GM23338 (cell line): ENCODE data around the gene CHODL. TPM values are rescaled to one million over a fixed set of nuclear protein-coding genes. Genes with fewer than 3 reads are reported as not detected.

Source experiments
- ATAC-seq: fragments of 200-7000 bp; cut with Tn5 transposase; 3 replicates; pipeline ENCODE4 v1.9.1; 2020
- DNase-seq: peaks from one replicate; pipeline ENCODE4 v3.0.0-alpha.2; 2015; ENCODE audit warnings: low spot score
- H2AFZ ChIP-seq: fragments of 200-600 bp; sonication (generic); 2 replicates; pipeline ENCODE4 v1.8.0; 2016; ENCODE audit warnings: antibody characterized with exemption, mild to moderate bottlenecking, moderate library complexity
- H3F3A ChIP-seq: fragments of 200-600 bp; sonication (generic); replicated peaks from 2 replicates; pipeline ENCODE4 v1.8.0; 2017; ENCODE audit warnings: antibody characterized with exemption, mixed run types, low read depth
- H3K27ac ChIP-seq: fragments of 200-600 bp; sonication (generic); 2 replicates; pipeline ENCODE4 v1.6.1; 2016; ENCODE audit warnings: low read depth
- H3K27me3 ChIP-seq: fragments of 200-600 bp; sonication (generic); 2 replicates; pipeline ENCODE4 v1.8.0; 2016; ENCODE audit warnings: mild to moderate bottlenecking, mixed run types, moderate library complexity; ENCODE audit not compliant: insufficient read depth
- H3K36me3 ChIP-seq: fragments of 200-600 bp; sonication (generic); 2 replicates; pipeline ENCODE4 v1.8.0; 2016; ENCODE audit warnings: mild to moderate bottlenecking; ENCODE audit not compliant: insufficient read depth
- H3K4me1 ChIP-seq: fragments of 200-600 bp; sonication (generic); 2 replicates; pipeline ENCODE4 v1.8.0; 2016; ENCODE audit warnings: mild to moderate bottlenecking, moderate library complexity; ENCODE audit not compliant: insufficient read depth
- H3K4me2 ChIP-seq: fragments of 200-600 bp; sonication (generic); 2 replicates; pipeline ENCODE4 v1.7.1; 2017; ENCODE audit warnings: mixed run types
- H3K4me3 ChIP-seq: fragments of 200-600 bp; sonication (generic); 2 replicates; pipeline ENCODE4 v1.6.1; 2016; ENCODE audit warnings: mixed run types
- H3K79me2 ChIP-seq: fragments of 200-600 bp; sonication (generic); replicated peaks from 2 replicates; pipeline ENCODE4 v1.8.0; 2017; ENCODE audit warnings: mild to moderate bottlenecking; ENCODE audit not compliant: insufficient read depth
- H3K9me2 ChIP-seq: fragments of 200-600 bp; sonication (generic); 2 replicates; pipeline ENCODE4 v1.8.0; 2017; ENCODE audit not compliant: insufficient read depth
- H4K20me1 ChIP-seq: fragments of 200-600 bp; sonication (generic); replicated peaks from 2 replicates; pipeline ENCODE4 v1.8.0; 2017; ENCODE audit warnings: mild to moderate bottlenecking; ENCODE audit not compliant: insufficient read depth
- H3K27ac Mint-ChIP-seq: 2 replicates; pipeline ENCODE4 v1.8.0; 2020; ENCODE audit warnings: inconsistent platforms, mild to moderate bottlenecking, moderate library complexity, mixed read lengths
- H3K27me3 Mint-ChIP-seq: 3 replicates; pipeline ENCODE4 v1.8.0; 2022; ENCODE audit warnings: low read depth, mild to moderate bottlenecking, moderate library complexity, mixed read lengths, inconsistent platforms; ENCODE audit not compliant: insufficient read depth, poor library complexity
- H3K36me3 Mint-ChIP-seq: 3 replicates; pipeline ENCODE4 v1.8.0; 2021; ENCODE audit warnings: low read depth, mild to moderate bottlenecking, inconsistent platforms, moderate library complexity, mixed read lengths
- H3K4me1 Mint-ChIP-seq: 3 replicates; pipeline ENCODE4 v1.8.0; 2020; ENCODE audit warnings: mild to moderate bottlenecking, inconsistent platforms, mixed read lengths
- H3K4me3 Mint-ChIP-seq: 3 replicates; pipeline ENCODE4 v1.8.0; 2021; ENCODE audit warnings: moderate library complexity, mild to moderate bottlenecking, inconsistent platforms, mixed read lengths
- H3K9me3 Mint-ChIP-seq: 3 replicates; pipeline ENCODE4 v1.8.0; 2020; ENCODE audit warnings: moderate library complexity, mild to moderate bottlenecking, inconsistent platforms, mixed read lengths
- CREB1 ChIP-seq: fragments of 250-450 bp; sonication (Bioruptor Pico); IDR thresholded peaks from 2 replicates; pipeline ENCODE4 v1.5.0; 2020; ENCODE audit warnings: low read depth, mild to moderate bottlenecking, moderate library complexity
- EZH2 ChIP-seq: fragments of 200-600 bp; sonication (generic); IDR thresholded peaks from one replicate; pipeline ENCODE4 v1.8.0; 2017; ENCODE audit warnings: antibody characterized with exemption, mild to moderate bottlenecking, low read depth; ENCODE audit not compliant: unreplicated experiment
- EZH2phosphoT487 ChIP-seq: fragments of 200-600 bp; sonication (generic); IDR thresholded peaks from one replicate; pipeline ENCODE4 v1.8.1; 2018; ENCODE audit warnings: antibody characterized with exemption; ENCODE audit not compliant: unreplicated experiment
- JUNB ChIP-seq: IDR thresholded peaks from one replicate; pipeline ENCODE4 v1.6.1; 2016; ENCODE audit warnings: antibody characterized with exemption; ENCODE audit not compliant: unreplicated experiment
- NANOG ChIP-seq: IDR thresholded peaks from 2 replicates; pipeline ENCODE4 v1.6.1; 2016; ENCODE audit warnings: antibody characterized with exemption, borderline replicate concordance
- POLR2AphosphoS5 ChIP-seq: IDR thresholded peaks from 2 replicates; pipeline ENCODE4 v1.6.1; 2016; ENCODE audit warnings: antibody characterized with exemption, low read depth
- STAT1 ChIP-seq: IDR thresholded peaks from one replicate; pipeline ENCODE4 v1.6.1; 2016; ENCODE audit warnings: antibody characterized with exemption; ENCODE audit not compliant: unreplicated experiment
- ZNF114 ChIP-seq: fragments of 250-450 bp; sonication (Bioruptor Pico); IDR thresholded peaks from 2 replicates; pipeline ENCODE4 v1.5.0; 2020; ENCODE audit warnings: mild to moderate bottlenecking, moderate library complexity
- ZNF331 ChIP-seq: fragments of 250-450 bp; sonication (Bioruptor Pico); IDR thresholded peaks from 2 replicates; pipeline ENCODE4 v1.5.0; 2020; ENCODE audit warnings: low read depth, mild to moderate bottlenecking, moderate library complexity
- polyA plus RNA-seq: library from polyadenylated mRNA; unstranded; fragments of >200 nt; fragmentation: Nextera tagmentation; extraction: Ambion mirVana; gene quantifications from 2 replicates; pipeline ENCODE4 v1.2.1, GENCODE V29; 2016
- total RNA-seq: library from RNA; depleted of rRNA; stranded (reverse); fragments of >200 nt; shearing (Covaris generic); gene quantifications from 2 replicates; pipeline ENCODE4 v1.2.3, GENCODE V29; 2014
- TF ChIP-seq, protein P1 (sequence below), 2 experiments: fragments of 200-600 bp in 1 of 2; sonication (generic) in 1 of 2; conservative IDR thresholded peaks; 2 replicates each; pipeline versions ENCODE4 v1.5.1 to v1.6.1; 2016 to 2017; ENCODE audit warnings: antibody characterized with exemption in 2 of 2, low read depth in 2 of 2, mild to moderate bottlenecking in 2 of 2, moderate library complexity in 1 of 2
- TF ChIP-seq, protein P2 (sequence below): IDR thresholded peaks from one replicate; pipeline ENCODE4 v1.6.1; 2018; ENCODE audit warnings: antibody characterized with exemption; ENCODE audit not compliant: unreplicated experiment
- TF ChIP-seq, protein P3 (sequence below): fragments of 250-450 bp; sonication (Bioruptor Pico); IDR thresholded peaks from 2 replicates; pipeline ENCODE4 v1.5.0; 2020; ENCODE audit warnings: mild to moderate bottlenecking, moderate library complexity
- TF ChIP-seq, protein P4 (sequence below): IDR thresholded peaks from 2 replicates; pipeline ENCODE4 v1.6.1; 2016; ENCODE audit warnings: antibody characterized with exemption

CHODL gene
- total and polyA plus RNA-seq, 2 experiments from 2014 or later = 0.95 to 1.6 TPM

DNA sequence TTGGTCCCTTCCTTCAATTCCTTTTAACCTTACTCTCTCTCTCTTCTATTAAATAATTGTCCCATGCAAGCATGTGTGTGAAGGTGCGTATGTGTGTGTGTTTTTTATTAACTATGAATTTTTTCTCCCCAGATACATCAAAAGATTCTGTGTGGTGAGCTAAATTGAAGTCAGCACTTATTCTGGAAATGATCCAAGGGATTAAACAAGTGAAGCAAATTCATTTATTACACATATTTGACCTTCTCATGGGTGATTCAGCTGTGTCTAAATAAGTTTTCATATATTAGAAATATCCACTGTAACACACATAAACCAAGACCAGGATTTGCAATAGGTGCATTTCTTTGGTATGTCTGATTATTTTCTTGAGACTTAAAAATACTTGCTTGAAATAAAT, 24.3 kb downstream of the CHODL start:
- Histone ChIP-seq H3K79me2 (no peaks in the 10 kb centered on the region), H3K27me3 (no peaks in the 10 kb centered on the region), H4K20me1 (no peaks in the 10 kb centered on the region), H2AFZ (no peak overlapping the region), H3K27ac (no peak overlapping the region), H3K36me3 (no peaks in the 10 kb centered on the region), H3F3A (no peaks in the 10 kb centered on the region), H3K9me2 (no peaks in the 10 kb centered on the region), H3K4me3 (no peak overlapping the region), H3K4me2 (no peak overlapping the region), H3K4me1 (no peaks in the 10 kb centered on the region)
- no peak overlapping the region for H3K27ac Mint-ChIP-seq
- DNase-seq = no peak
- no peaks in the 10 kb centered on the region for H3K27me3 Mint-ChIP-seq
- no peaks in the 10 kb centered on the region for H3K36me3 Mint-ChIP-seq
- H3K9me3 Mint-ChIP-seq = no peaks in the 10 kb centered on the region
- ATAC-seq = no peak
- TF ChIP-seq, protein P1, sequence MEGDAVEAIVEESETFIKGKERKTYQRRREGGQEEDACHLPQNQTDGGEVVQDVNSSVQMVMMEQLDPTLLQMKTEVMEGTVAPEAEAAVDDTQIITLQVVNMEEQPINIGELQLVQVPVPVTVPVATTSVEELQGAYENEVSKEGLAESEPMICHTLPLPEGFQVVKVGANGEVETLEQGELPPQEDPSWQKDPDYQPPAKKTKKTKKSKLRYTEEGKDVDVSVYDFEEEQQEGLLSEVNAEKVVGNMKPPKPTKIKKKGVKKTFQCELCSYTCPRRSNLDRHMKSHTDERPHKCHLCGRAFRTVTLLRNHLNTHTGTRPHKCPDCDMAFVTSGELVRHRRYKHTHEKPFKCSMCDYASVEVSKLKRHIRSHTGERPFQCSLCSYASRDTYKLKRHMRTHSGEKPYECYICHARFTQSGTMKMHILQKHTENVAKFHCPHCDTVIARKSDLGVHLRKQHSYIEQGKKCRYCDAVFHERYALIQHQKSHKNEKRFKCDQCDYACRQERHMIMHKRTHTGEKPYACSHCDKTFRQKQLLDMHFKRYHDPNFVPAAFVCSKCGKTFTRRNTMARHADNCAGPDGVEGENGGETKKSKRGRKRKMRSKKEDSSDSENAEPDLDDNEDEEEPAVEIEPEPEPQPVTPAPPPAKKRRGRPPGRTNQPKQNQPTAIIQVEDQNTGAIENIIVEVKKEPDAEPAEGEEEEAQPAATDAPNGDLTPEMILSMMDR (conservative IDR thresholded peaks at IDR 0.05; ENCODE audit: low read depth in 2 of 2) = no peak
- no peak for TF ChIP-seq EZH2phosphoT487
- TF ChIP-seq, protein P2, sequence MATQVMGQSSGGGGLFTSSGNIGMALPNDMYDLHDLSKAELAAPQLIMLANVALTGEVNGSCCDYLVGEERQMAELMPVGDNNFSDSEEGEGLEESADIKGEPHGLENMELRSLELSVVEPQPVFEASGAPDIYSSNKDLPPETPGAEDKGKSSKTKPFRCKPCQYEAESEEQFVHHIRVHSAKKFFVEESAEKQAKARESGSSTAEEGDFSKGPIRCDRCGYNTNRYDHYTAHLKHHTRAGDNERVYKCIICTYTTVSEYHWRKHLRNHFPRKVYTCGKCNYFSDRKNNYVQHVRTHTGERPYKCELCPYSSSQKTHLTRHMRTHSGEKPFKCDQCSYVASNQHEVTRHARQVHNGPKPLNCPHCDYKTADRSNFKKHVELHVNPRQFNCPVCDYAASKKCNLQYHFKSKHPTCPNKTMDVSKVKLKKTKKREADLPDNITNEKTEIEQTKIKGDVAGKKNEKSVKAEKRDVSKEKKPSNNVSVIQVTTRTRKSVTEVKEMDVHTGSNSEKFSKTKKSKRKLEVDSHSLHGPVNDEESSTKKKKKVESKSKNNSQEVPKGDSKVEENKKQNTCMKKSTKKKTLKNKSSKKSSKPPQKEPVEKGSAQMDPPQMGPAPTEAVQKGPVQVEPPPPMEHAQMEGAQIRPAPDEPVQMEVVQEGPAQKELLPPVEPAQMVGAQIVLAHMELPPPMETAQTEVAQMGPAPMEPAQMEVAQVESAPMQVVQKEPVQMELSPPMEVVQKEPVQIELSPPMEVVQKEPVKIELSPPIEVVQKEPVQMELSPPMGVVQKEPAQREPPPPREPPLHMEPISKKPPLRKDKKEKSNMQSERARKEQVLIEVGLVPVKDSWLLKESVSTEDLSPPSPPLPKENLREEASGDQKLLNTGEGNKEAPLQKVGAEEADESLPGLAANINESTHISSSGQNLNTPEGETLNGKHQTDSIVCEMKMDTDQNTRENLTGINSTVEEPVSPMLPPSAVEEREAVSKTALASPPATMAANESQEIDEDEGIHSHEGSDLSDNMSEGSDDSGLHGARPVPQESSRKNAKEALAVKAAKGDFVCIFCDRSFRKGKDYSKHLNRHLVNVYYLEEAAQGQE = no peak
- no peak for TF ChIP-seq ZNF331 (CRISPR knock-in tag)
- TF ChIP-seq STAT1 = no peak
- no peak for TF ChIP-seq JUNB
- no peak for TF ChIP-seq POLR2AphosphoS5
- TF ChIP-seq ZNF114 (CRISPR knock-in tag) = no peak
- no peak for TF ChIP-seq NANOG
- TF ChIP-seq, protein P3, sequence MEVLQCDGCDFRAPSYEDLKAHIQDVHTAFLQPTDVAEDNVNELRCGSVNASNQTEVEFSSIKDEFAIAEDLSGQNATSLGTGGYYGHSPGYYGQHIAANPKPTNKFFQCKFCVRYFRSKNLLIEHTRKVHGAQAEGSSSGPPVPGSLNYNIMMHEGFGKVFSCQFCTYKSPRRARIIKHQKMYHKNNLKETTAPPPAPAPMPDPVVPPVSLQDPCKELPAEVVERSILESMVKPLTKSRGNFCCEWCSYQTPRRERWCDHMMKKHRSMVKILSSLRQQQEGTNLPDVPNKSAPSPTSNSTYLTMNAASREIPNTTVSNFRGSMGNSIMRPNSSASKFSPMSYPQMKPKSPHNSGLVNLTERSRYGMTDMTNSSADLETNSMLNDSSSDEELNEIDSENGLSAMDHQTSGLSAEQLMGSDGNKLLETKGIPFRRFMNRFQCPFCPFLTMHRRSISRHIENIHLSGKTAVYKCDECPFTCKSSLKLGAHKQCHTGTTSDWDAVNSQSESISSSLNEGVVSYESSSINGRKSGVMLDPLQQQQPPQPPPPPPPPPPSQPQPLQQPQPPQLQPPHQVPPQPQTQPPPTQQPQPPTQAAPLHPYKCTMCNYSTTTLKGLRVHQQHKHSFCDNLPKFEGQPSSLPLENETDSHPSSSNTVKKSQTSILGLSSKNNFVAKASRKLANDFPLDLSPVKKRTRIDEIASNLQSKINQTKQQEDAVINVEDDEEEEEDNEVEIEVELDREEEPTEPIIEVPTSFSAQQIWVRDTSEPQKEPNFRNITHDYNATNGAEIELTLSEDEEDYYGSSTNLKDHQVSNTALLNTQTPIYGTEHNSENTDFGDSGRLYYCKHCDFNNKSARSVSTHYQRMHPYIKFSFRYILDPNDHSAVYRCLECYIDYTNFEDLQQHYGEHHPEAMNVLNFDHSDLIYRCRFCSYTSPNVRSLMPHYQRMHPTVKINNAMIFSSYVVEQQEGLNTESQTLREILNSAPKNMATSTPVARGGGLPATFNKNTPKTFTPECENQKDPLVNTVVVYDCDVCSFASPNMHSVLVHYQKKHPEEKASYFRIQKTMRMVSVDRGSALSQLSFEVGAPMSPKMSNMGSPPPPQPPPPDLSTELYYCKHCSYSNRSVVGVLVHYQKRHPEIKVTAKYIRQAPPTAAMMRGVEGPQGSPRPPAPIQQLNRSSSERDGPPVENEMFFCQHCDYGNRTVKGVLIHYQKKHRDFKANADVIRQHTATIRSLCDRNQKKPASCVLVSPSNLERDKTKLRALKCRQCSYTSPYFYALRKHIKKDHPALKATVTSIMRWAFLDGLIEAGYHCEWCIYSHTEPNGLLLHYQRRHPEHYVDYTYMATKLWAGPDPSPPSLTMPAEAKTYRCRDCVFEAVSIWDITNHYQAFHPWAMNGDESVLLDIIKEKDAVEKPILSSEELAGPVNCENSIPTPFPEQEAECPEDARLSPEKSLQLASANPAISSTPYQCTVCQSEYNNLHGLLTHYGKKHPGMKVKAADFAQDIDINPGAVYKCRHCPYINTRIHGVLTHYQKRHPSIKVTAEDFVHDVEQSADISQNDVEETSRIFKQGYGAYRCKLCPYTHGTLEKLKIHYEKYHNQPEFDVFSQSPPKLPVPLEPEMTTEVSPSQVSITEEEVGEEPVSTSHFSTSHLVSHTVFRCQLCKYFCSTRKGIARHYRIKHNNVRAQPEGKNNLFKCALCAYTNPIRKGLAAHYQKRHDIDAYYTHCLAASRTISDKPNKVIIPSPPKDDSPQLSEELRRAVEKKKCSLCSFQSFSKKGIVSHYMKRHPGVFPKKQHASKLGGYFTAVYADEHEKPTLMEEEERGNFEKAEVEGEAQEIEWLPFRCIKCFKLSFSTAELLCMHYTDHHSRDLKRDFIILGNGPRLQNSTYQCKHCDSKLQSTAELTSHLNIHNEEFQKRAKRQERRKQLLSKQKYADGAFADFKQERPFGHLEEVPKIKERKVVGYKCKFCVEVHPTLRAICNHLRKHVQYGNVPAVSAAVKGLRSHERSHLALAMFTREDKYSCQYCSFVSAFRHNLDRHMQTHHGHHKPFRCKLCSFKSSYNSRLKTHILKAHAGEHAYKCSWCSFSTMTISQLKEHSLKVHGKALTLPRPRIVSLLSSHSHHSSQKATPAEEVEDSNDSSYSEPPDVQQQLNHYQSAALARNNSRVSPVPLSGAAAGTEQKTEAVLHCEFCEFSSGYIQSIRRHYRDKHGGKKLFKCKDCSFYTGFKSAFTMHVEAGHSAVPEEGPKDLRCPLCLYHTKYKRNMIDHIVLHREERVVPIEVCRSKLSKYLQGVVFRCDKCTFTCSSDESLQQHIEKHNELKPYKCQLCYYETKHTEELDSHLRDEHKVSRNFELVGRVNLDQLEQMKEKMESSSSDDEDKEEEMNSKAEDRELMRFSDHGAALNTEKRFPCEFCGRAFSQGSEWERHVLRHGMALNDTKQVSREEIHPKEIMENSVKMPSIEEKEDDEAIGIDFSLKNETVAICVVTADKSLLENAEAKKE (CRISPR knock-in tag) = no peak
- TF ChIP-seq EZH2 = no peak
- TF ChIP-seq, protein P4, sequence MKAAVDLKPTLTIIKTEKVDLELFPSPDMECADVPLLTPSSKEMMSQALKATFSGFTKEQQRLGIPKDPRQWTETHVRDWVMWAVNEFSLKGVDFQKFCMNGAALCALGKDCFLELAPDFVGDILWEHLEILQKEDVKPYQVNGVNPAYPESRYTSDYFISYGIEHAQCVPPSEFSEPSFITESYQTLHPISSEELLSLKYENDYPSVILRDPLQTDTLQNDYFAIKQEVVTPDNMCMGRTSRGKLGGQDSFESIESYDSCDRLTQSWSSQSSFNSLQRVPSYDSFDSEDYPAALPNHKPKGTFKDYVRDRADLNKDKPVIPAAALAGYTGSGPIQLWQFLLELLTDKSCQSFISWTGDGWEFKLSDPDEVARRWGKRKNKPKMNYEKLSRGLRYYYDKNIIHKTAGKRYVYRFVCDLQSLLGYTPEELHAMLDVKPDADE = no peak
- no peak for TF ChIP-seq CREB1 (CRISPR knock-in tag)
- H3K4me1 Mint-ChIP-seq = no peaks in the 10 kb centered on the region
- H3K4me3 Mint-ChIP-seq = no peak overlapping the region
